ENCODE results near the gene TMEM37.

GRCh38 chr2:119486196-119486827, 54.7 kb downstream of the TMEM37 start:
- TF ChIP-seq EP300 (conservative IDR thresholded peaks at IDR 0.05; ENCODE audit: poor library complexity, severe bottlenecking) (no peak), POLR2AphosphoS5 (IDR thresholded peaks at IDR 0.05) (no peak), EZH2 (IDR thresholded peaks at IDR 0.05; ENCODE audit: borderline replicate concordance, insufficient read depth, low read length, poor library complexity, severe bottlenecking) (no peak), TAF1 (IDR thresholded peaks at IDR 0.05; ENCODE audit: low read depth) (no peak), MXI1 (conservative IDR thresholded peaks at IDR 0.05; ENCODE audit: poor library complexity, severe bottlenecking) (no peak)
- TF ChIP-seq, protein P1, sequence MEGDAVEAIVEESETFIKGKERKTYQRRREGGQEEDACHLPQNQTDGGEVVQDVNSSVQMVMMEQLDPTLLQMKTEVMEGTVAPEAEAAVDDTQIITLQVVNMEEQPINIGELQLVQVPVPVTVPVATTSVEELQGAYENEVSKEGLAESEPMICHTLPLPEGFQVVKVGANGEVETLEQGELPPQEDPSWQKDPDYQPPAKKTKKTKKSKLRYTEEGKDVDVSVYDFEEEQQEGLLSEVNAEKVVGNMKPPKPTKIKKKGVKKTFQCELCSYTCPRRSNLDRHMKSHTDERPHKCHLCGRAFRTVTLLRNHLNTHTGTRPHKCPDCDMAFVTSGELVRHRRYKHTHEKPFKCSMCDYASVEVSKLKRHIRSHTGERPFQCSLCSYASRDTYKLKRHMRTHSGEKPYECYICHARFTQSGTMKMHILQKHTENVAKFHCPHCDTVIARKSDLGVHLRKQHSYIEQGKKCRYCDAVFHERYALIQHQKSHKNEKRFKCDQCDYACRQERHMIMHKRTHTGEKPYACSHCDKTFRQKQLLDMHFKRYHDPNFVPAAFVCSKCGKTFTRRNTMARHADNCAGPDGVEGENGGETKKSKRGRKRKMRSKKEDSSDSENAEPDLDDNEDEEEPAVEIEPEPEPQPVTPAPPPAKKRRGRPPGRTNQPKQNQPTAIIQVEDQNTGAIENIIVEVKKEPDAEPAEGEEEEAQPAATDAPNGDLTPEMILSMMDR (IDR thresholded peaks at IDR 0.05; ENCODE audit: poor library complexity, severe bottlenecking): no peak

Measured in neural cell (in vitro differentiated cells).